ENCODE data around the gene SOST.

GRCh38 chr17:43713494-43714162, 45.0 kb downstream of the SOST start:
- TF ChIP-seq CTCF (IDR thresholded peaks at IDR 0.05; ENCODE audit: low read depth, low read length) (no peak), EZH2phosphoT487 (IDR thresholded peaks at IDR 0.05; ENCODE audit: low read depth) (no peak)

Measured in OCI-LY3 (cell line).